HG03159 (cell line): Measurements from ENCODE around the gene DIP2C.
"Not testable (repeated sequence)": the region's sequence is repeated elsewhere in the genome, so short reads cannot be mapped to it uniquely, and the experiment has no call there.

Experiments used
- ATAC-seq: cut with Tn5 transposase; IDR thresholded peaks from one replicate; pipeline ENCODE4 v1.9.1; 2021; ENCODE audit warnings: mild to moderate bottlenecking, moderate library complexity; ENCODE audit not compliant: unreplicated experiment

DIP2C gene

DNA sequence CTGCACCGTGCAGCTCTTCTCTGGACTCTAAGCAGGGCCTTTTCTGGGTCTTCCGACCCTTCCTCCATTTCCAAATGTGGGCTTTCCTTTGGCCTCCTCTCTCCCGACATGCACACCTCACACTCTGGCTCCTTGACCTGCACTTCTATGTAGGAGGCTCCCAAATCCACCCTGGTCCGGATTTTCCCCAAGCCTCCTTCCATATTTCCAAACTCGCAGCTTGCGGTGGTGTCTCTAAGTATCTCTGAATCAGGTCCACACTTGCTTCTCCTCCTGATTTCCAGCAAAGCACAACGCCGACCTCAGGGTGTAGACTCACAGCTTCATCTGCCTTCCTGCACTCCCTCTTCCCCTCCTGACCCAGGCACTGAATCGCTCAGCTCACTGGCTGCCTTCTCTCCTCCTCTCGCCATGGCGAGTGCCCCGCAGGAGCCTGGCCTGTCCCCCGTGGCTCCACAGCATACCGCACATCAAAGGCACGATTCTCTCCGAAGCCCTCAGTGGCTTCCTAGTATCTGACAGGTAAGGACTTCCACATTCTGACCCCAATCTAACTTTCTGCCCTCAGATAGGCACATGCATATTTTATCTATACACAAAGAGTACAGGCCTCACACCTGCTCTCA is 27.8 kb downstream of the DIP2C start:
- ATAC-seq = no peak

DNA sequence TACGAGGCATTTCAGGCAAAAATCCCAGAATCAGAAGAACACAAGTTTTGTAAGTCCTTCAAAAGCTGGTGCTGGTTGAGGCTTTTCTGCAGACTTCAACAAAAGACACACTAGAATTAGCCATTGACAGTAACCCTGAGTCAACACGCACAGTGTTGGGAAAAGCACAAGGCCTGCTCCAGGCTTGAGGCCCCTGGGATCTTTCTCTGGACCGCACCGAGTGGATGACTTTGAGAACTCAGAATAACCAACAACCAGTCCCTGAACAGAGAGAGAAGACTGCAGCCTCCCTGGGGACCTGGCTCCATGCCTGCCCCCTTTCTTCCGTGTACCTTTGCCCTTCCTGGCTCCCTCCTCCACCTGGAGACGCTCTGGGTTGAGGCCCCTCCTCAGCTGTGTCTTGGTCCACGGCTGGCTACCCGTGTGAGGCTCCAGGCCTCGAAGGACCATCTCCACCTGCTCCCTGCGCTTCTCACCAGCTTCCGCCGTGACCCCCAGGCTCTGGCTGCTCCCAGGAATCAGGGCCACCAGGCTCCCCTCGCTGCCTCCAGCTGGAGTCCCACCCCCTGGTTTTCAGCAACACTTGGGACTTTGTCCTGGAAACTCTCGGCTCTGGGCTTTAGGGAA is 28.4 kb downstream of the DIP2C start:
- no peak for ATAC-seq

GRCh38 chr10:660413-660969 is 29.0 kb downstream of the DIP2C start:
- ATAC-seq = no peak

DNA sequence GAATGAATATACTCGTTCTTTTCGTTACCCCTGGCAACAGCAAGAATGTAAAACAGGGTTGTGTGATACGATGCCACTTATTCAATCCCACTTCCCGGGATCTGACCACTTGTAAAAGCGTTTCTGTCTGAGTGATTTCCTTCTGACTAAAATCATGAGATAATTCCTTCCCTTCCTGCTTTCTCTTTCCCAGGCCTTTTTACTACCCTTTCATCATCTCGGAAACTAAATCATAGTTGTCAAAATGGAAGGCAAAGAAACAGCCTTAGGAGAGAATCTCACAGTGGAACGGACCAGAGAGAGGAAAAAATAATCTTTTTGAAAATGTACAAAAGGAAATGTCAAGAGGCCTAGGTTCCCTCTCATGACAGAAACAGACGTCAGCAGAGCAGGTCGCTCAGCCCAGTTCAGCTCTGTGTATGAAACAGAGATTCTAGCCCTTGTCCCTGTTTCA is 29.8 kb downstream of the DIP2C start:
- no peak for ATAC-seq

DNA sequence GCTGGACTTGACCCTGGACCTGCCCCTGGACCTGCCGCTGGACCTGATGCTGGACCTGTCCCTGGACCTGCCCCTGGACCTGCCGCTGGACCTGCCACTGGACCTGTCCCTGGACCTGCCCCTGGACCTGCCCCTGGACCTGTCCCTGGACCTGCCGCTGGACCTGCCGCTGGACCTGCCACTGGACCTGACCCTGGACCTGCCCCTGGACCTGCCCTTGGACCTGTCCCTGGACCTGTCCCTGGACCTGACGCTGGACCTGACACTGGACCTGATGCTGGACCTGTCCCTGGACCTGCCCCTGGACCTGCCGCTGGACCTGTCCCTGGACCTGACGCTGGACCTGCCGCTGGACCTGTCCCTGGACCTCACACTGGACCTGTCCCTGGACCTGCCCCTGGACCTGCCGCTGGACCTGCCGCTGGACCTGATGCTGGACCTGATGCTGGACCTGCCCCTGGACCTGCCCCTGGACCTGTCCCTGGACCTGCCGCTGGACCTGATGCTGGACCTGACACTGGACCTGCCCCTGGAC is 31.6 kb downstream of the DIP2C start:
- not testable (repeated sequence) for ATAC-seq

DNA sequence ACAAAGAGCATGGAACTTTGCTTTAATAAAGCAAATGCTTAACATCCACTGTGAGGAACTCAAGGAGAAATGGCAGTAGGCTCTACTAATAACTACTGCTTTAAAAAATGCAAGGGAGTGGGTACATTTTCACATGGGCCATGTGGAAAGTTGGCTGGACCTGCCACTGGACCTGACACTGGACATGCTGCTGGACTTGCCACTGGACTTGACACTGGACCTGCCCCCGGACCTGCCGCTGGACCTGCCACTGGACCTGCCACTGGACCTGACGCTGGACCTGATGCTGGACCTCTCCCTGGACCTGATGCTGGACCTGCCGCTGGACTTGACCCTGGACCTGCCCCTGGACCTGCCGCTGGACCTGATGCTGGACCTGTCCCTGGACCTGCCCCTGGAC is 32.6 kb downstream of the DIP2C start:
- ATAC-seq = no peak

DNA sequence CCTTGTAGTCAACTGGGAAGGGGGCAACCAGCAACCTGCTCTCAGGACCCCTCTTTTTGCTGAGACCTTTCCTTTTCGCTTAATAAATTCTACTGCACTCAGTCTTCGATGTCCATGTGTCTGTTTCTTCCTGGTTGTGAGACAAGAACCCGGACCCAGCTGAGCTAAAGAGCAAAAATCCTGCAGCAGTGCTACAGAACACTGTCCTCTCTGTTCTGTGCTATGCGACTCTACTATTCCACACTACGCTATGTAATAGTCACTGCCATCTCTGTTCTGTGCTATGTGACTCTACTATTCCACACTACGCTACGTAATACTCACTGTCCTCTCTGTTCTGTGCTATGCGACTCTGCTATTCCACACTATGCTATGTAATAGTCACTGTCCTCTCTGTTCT is 34.3 kb downstream of the DIP2C start:
- no peak for ATAC-seq

- ATAC-seq = no peak
These were observed 34.8 kb downstream of the DIP2C start for GRCh38 chr10:654647-654996.

- ATAC-seq = no peak
These were observed 35.3 kb downstream of the DIP2C start for GRCh38 chr10:653991-654646.

DNA sequence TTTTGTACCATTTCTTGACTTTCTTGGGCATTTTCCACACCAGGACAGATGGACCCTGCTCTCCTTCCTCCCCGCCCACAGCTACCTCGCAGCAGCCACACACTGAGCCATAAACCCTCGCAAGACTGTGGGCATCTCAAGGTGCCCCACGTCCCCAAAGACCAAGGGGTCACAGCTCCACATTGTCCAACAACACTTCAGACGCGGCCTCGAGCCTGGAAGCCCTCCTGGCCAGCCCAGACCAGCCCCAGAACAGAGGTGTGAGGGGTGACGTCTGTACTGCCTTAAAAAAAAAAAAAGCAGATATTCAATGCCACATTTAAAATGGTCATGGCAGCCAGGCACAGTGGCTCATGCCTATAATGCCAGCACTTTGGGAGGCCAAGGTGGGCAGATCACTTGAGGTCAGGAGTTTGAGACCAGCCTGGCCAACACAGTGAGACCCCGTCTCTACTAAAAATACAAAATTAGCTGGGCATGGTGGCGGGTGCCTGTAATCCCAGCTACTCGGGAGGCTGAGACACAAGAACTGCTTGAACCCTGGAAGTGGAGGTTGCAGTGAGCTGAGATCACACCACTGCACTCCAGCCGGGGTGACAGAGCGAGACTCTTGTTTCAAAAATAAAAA is 36.5 kb downstream of the DIP2C start:
- ATAC-seq = not testable (repeated sequence)

DNA sequence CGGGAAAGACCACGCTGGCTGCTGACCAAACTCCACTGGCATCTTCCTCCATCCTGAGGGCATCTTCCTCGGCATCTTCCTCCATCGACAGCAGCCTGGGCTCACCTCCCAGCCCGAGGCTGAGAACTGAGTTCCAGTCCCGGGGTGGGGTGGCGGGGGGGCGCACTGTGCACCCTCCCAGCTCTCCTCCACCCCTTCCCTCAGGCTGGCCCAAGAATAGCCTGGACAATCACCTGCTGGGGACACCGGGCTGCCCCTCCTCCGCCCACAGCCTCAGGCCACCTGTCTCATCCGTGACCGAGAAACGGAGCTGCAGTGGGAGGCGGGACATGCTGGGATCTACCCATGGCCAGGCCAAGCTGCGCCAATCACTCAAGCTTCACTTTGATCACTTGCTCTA is 37.2 kb downstream of the DIP2C start:
- no peak for ATAC-seq

DNA sequence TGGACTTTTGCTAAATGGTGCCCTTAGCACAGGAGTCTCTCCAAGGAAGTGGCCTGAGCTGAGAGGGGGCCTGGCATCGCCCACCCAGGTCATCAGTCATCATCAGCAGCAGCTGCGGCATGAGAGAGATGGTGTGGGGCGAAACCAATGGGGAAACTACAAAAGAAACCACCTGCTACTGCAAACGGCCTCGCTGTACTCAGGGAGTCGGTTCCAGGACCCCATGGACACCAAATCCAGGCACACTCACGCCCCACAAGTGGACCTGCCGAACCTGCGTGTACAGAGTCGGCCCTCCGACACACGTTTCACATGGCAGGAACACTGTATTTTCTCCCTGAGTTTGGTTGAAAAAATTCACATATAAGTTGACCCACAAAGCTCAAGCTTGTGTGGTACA is 37.8 kb downstream of the DIP2C start:
- ATAC-seq = no peak

- no peak for ATAC-seq
These were observed 38.4 kb downstream of the DIP2C start for GRCh38 chr10:650886-651615.

DNA sequence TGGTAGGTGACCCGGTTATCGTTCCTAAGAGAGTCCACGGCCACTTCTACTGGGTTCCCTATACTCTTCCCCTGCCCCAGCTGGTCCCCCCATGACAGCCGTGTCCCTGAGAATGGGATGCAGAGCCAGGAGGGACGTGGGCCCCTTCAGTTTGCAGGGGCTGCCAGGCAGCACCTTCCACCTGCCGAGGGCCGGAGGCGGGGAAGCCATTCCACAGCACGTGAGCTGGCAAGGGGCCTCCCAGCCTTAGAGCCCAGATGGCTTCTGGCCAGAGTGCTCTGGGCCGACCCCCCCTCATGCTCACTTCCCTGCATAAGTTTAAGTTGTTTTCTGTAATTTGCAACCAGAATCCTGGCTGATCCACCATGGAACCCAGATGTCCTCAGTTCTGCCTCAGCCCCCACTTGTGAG is 39.0 kb downstream of the DIP2C start:
- no peak for ATAC-seq

DNA sequence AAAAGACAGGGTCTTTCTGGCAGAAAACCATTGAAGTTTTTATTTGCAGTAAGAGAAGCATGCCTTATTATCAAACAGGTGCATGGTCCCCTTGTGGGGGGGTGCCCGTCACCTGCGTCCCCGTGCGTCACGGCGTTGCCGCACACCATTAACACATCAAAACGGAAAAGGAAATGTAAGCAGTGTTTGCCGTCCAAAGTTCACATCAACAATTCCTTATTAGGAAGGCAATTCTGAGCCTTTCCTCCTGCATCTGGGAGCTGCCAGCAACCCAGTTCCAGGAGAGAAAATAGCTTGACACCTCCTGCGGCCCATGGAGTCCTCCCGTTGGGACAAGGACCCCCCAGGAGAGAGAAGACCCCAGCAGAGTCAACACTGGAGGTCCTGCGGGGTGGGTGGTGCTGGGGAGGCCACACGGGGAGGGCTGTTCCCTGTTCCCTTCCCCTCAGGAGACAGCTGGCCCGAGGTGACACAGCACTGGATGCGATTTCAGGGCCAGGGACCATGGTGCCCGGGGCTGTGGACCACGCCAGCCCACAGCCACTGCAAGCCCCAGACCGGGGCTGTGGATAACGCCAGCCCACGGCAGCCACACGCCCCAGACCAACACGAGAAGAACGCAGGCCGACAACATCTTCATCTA is 39.5 kb downstream of the DIP2C start:
- no peak for ATAC-seq

GRCh38 chr10:649445-649797 is 40.0 kb downstream of the DIP2C start:
- no peak for ATAC-seq

GRCh38 chr10:647019-647418 is 42.4 kb downstream of the DIP2C start:
- not testable (repeated sequence) for ATAC-seq

GRCh38 chr10:646118-646524 is 43.3 kb downstream of the DIP2C start:
- ATAC-seq = no peak

GRCh38 chr10:644943-645334 is 44.5 kb downstream of the DIP2C start:
- no peak for ATAC-seq
